SK-N-SH (cell line): ENCODE data around the gene ERGIC2. TPM values are rescaled to one million over a fixed set of nuclear protein-coding genes. Genes with fewer than 3 reads are reported as not detected.

Experiments
- CTCF ChIA-PET: fragments of 300-600, 350-600 bp; formaldehyde crosslinking; extraction: SDS; loops from one replicate; lab custom pipeline; 2021; lab: Yijun Ruan, JAX
- POLR2A ChIA-PET: fragments of 350-600 bp; sonication (Branson Sonifier 250); formaldehyde crosslinking; extraction: SDS; loops from one replicate; lab custom pipeline; 2020; ENCODE audit warnings: antibody characterized with exemption, inconsistent platforms; lab: Yijun Ruan, JAX
- DNase-seq: peaks from one replicate; pipeline ENCODE4 v3.0.0; 2012
- H2AFZ ChIP-seq: fragments of 200-600 bp; sonication (generic); 2 replicates; pipeline ENCODE4 v1.8.1; 2016; ENCODE audit warnings: antibody characterized with exemption, mild to moderate bottlenecking, low read depth
- H3F3A ChIP-seq: fragments of 200-600 bp; sonication (generic); replicated peaks from 2 replicates; pipeline ENCODE3; 2016; ENCODE audit warnings: antibody characterized with exemption, mild to moderate bottlenecking; ENCODE audit not compliant: insufficient read depth
- H3K27ac ChIP-seq, 2 experiments: fragments of 200-500 bp in 1 of 2; fragments of 200-600 bp in 1 of 2; sonication (Bioruptor generic) in 1 of 2; sonication (generic), shearing (Covaris generic) in 1 of 2; 2 replicates each; pipeline versions ENCODE4 v1.5.1 to v1.6.1; 2014 to 2016; ENCODE audit warnings: low read depth in 2 of 2, inconsistent platforms in 1 of 2, low read length in 1 of 2, mild to moderate bottlenecking in 1 of 2, mixed read lengths in 1 of 2
- H3K27me3 ChIP-seq: fragments of 200-600 bp; sonication (generic), shearing (Covaris generic); 2 replicates; pipeline ENCODE4 v1.6.1; 2016; ENCODE audit warnings: mixed run types; ENCODE audit not compliant: insufficient read depth
- H3K36me3 ChIP-seq, 2 experiments: fragments of 200-500 bp in 1 of 2; fragments of 200-600 bp in 1 of 2; sonication (Bioruptor generic) in 1 of 2; sonication (generic) in 1 of 2; replicated peaks in 1 of 2; 2 replicates each; pipeline versions ENCODE3 to v1.5.1; 2014 to 2016; ENCODE audit warnings: low read length in 1 of 2, mild to moderate bottlenecking in 1 of 2; ENCODE audit not compliant: insufficient read depth in 2 of 2, control insufficient read depth in 1 of 2
- H3K4me1 ChIP-seq, 2 experiments: fragments of 200-500 bp in 1 of 2; fragments of 200-600 bp in 1 of 2; sonication (Bioruptor generic) in 1 of 2; sonication (generic), shearing (Covaris generic) in 1 of 2; 2 replicates each; pipeline versions ENCODE4 v1.5.1 to v1.6.1; 2014 to 2016; ENCODE audit warnings: low read depth in 1 of 2, low read length in 1 of 2, mixed run types in 1 of 2; ENCODE audit not compliant: insufficient read depth in 2 of 2, control insufficient read depth in 1 of 2
- H3K4me2 ChIP-seq: fragments of 200-600 bp; sonication (generic), shearing (Covaris generic); 2 replicates; pipeline ENCODE4 v1.6.1; 2017; ENCODE audit warnings: mixed run types
- H3K4me3 ChIP-seq, 2 experiments: fragments of 200-500 bp in 1 of 2; fragments of 200-600 bp in 1 of 2; sonication (Bioruptor generic) in 1 of 2; sonication (generic), shearing (Covaris generic) in 1 of 2; 2 replicates each; pipeline versions ENCODE4 v1.5.1 to v1.8.1; 2014 to 2016; ENCODE audit warnings: low read depth in 2 of 2, inconsistent platforms in 1 of 2, low read length in 1 of 2, mild to moderate bottlenecking in 1 of 2, mixed read lengths in 1 of 2, moderate library complexity in 1 of 2
- H3K79me2 ChIP-seq: fragments of 200-600 bp; sonication (generic); 2 replicates; pipeline ENCODE4 v1.8.1; 2017; ENCODE audit warnings: mild to moderate bottlenecking; ENCODE audit not compliant: insufficient read depth
- H3K9ac ChIP-seq: fragments of 200-600 bp; sonication (generic); 2 replicates; pipeline ENCODE4 v1.6.1; 2017; ENCODE audit warnings: mixed run types
- H3K9me2 ChIP-seq: fragments of 200-600 bp; sonication (generic); 2 replicates; pipeline ENCODE4 v1.6.1; 2017; ENCODE audit warnings: mixed run types
- H3K9me3 ChIP-seq: fragments of 200-600 bp; sonication (generic); 2 replicates; pipeline ENCODE4 v1.6.1; 2017; ENCODE audit warnings: mixed run types, mild to moderate bottlenecking, moderate library complexity
- H4K20me1 ChIP-seq: fragments of 200-600 bp; sonication (generic); 2 replicates; pipeline ENCODE4 v1.6.1; 2017; ENCODE audit warnings: mild to moderate bottlenecking, mixed run types; ENCODE audit not compliant: insufficient read depth
- ELF1 ChIP-seq: IDR thresholded peaks from 2 replicates; pipeline ENCODE4 v1.4.0; 2012
- FOXJ3 ChIP-seq: sonication (generic); formaldehyde crosslinking; IDR thresholded peaks from 2 replicates; pipeline ENCODE4 v1.5.1; 2020; ENCODE audit warnings: mild to moderate bottlenecking, missing genetic modification reagents
- FOXM1 ChIP-seq: IDR thresholded peaks from 2 replicates; pipeline ENCODE4 v1.4.0; 2012; ENCODE audit warnings: low read depth, mild to moderate bottlenecking
- MXI1 ChIP-seq: IDR thresholded peaks from 2 replicates; pipeline ENCODE4 v1.6.1; 2012; ENCODE audit warnings: mild to moderate bottlenecking, low read depth, low read length, improper control_type of control experiment
- NRF1 ChIP-seq: IDR thresholded peaks from 2 replicates; pipeline ENCODE4 v1.6.1; 2012; ENCODE audit warnings: low read depth, mild to moderate bottlenecking, low read length
- RCOR1 ChIP-seq: fragments of 150-350 bp; IDR thresholded peaks from 2 replicates; pipeline ENCODE4 v1.6.1; 2017; ENCODE audit warnings: antibody characterized with exemption, low read length
- RXRA ChIP-seq: IDR thresholded peaks from 2 replicates; pipeline ENCODE4 v1.4.0; 2012; ENCODE audit warnings: low read depth, mild to moderate bottlenecking, borderline replicate concordance
- SIN3A ChIP-seq: IDR thresholded peaks from 2 replicates; pipeline ENCODE4 v1.6.1; 2012; ENCODE audit warnings: low read depth, mild to moderate bottlenecking, low read length, moderate library complexity, borderline replicate concordance
- TAF1 ChIP-seq: IDR thresholded peaks from 2 replicates; pipeline ENCODE4 v1.6.1; 2012; ENCODE audit warnings: low read depth, mild to moderate bottlenecking, low read length, moderate library complexity, borderline replicate concordance
- TCF12 ChIP-seq: IDR thresholded peaks from 2 replicates; pipeline ENCODE4 v1.4.0; 2012
- TEAD4 ChIP-seq: IDR thresholded peaks from 2 replicates; pipeline ENCODE4 v1.4.0; 2012; ENCODE audit warnings: mild to moderate bottlenecking, borderline replicate concordance; ENCODE audit not compliant: insufficient read depth
- YY1 ChIP-seq: IDR thresholded peaks from 2 replicates; pipeline ENCODE4 v1.4.0; 2012; ENCODE audit warnings: low read depth, mild to moderate bottlenecking
- ZBTB33 ChIP-seq: IDR thresholded peaks from 2 replicates; pipeline ENCODE4 v1.4.0; 2012; ENCODE audit warnings: low read depth, borderline replicate concordance
- WGBS: methylation state at CpG from one replicate; pipeline ENCODE4 v1.1.6; 2017; ENCODE audit warnings: low lambda C conversion rate; 5-methylcytosine and 5-hydroxymethylcytosine counted together
- polyA plus RNA-seq, 3 experiments: library from polyadenylated mRNA; depleted of rRNA; stranded (reverse); fragments of >200 nt; gene quantifications; 2 replicates each; pipeline ENCODE4 v1.2.3, GENCODE V29; 2012
- TF ChIP-seq, protein P1 (sequence below): fragments of 200-600 bp; sonication (generic); IDR thresholded peaks from 2 replicates; pipeline ENCODE4 v1.6.1; 2017; ENCODE audit warnings: antibody characterized with exemption, mild to moderate bottlenecking, moderate library complexity
- TF ChIP-seq, protein P2 (sequence below): IDR thresholded peaks from 2 replicates; pipeline ENCODE4; 2012
- TF ChIP-seq, protein P3 (sequence below): IDR thresholded peaks from 2 replicates; pipeline ENCODE4 v1.6.1; 2012; ENCODE audit warnings: mild to moderate bottlenecking, low read depth, low read length, moderate library complexity

The ERGIC2 gene
- polyA plus RNA-seq, 1 of the 3 experiments (the other 2 are of a cell fraction): 22.1 TPM

DNA sequence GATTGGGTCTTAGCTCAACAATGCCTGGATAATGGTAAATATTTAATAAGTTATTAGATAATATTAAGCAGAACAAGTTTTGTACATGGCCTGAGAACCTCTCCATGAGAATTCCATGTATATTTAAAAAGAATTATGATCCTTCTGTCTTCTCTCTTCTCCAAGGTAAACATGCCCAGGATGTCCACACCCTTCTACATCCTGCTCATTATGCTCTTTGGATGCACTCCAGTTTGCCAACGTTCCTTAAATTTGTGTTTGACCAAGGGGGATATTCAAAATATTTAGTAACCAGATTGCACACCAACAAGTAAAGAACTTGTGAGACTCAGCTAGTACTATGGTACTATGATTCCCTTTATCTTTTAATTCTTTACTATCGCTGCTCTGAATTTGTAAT is 44.8 kb upstream of the ERGIC2 start:
- no peaks in the 10 kb centered on the region for H3K4me1 ChIP-seq
- POLR2A ChIA-PET: no interaction called here
- H3K9ac ChIP-seq: no peak overlapping the region
- CTCF ChIA-PET: no interaction called here
- TF ChIP-seq NRF1 (no peak), TAF1 (no peak), TCF12 (no peak), RCOR1 (no peak), ELF1 (no peak), SIN3A (no peak), ZBTB33 (no peak), TEAD4 (no peak), MXI1 (no peak), FOXM1 (no peak), RXRA (no peak), YY1 (no peak), FOXJ3 (no peak)
- TF ChIP-seq, protein P1, sequence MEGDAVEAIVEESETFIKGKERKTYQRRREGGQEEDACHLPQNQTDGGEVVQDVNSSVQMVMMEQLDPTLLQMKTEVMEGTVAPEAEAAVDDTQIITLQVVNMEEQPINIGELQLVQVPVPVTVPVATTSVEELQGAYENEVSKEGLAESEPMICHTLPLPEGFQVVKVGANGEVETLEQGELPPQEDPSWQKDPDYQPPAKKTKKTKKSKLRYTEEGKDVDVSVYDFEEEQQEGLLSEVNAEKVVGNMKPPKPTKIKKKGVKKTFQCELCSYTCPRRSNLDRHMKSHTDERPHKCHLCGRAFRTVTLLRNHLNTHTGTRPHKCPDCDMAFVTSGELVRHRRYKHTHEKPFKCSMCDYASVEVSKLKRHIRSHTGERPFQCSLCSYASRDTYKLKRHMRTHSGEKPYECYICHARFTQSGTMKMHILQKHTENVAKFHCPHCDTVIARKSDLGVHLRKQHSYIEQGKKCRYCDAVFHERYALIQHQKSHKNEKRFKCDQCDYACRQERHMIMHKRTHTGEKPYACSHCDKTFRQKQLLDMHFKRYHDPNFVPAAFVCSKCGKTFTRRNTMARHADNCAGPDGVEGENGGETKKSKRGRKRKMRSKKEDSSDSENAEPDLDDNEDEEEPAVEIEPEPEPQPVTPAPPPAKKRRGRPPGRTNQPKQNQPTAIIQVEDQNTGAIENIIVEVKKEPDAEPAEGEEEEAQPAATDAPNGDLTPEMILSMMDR: no peak
- TF ChIP-seq, protein P2, sequence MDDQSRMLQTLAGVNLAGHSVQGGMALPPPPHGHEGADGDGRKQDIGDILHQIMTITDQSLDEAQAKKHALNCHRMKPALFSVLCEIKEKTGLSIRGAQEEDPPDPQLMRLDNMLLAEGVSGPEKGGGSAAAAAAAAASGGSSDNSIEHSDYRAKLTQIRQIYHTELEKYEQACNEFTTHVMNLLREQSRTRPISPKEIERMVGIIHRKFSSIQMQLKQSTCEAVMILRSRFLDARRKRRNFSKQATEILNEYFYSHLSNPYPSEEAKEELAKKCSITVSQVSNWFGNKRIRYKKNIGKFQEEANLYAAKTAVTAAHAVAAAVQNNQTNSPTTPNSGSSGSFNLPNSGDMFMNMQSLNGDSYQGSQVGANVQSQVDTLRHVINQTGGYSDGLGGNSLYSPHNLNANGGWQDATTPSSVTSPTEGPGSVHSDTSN: no peak
- TF ChIP-seq, protein P3, sequence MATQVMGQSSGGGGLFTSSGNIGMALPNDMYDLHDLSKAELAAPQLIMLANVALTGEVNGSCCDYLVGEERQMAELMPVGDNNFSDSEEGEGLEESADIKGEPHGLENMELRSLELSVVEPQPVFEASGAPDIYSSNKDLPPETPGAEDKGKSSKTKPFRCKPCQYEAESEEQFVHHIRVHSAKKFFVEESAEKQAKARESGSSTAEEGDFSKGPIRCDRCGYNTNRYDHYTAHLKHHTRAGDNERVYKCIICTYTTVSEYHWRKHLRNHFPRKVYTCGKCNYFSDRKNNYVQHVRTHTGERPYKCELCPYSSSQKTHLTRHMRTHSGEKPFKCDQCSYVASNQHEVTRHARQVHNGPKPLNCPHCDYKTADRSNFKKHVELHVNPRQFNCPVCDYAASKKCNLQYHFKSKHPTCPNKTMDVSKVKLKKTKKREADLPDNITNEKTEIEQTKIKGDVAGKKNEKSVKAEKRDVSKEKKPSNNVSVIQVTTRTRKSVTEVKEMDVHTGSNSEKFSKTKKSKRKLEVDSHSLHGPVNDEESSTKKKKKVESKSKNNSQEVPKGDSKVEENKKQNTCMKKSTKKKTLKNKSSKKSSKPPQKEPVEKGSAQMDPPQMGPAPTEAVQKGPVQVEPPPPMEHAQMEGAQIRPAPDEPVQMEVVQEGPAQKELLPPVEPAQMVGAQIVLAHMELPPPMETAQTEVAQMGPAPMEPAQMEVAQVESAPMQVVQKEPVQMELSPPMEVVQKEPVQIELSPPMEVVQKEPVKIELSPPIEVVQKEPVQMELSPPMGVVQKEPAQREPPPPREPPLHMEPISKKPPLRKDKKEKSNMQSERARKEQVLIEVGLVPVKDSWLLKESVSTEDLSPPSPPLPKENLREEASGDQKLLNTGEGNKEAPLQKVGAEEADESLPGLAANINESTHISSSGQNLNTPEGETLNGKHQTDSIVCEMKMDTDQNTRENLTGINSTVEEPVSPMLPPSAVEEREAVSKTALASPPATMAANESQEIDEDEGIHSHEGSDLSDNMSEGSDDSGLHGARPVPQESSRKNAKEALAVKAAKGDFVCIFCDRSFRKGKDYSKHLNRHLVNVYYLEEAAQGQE: no peak
- H4K20me1 ChIP-seq: no peaks in the 10 kb centered on the region
- no peak overlapping the region for H3K4me2 ChIP-seq
- H3K27me3 ChIP-seq: no peaks in the 10 kb centered on the region
- no peaks in the 10 kb centered on the region for H3K36me3 ChIP-seq
- no peaks in the 10 kb centered on the region for H3K79me2 ChIP-seq
- no peaks in the 10 kb centered on the region for H3K9me3 ChIP-seq
- no peak overlapping the region for H3K27ac ChIP-seq
- DNase-seq: no peak
- H3K4me3 ChIP-seq: no peak overlapping the region
- 34% methylated on average over 2 of the region's 2 CpGs for WGBS
- H3F3A ChIP-seq: no peaks in the 10 kb centered on the region
- H3K9me2 ChIP-seq: no peaks in the 10 kb centered on the region
- no peak overlapping the region for H2AFZ ChIP-seq
